ENCODE results near the gene ALPI. TPM values are rescaled to one million over a fixed set of nuclear protein-coding genes. Genes with fewer than 3 reads are reported as not detected.

Gene ALPI
- total and polyA plus RNA-seq, 10 of the 15 experiments (the other 5 are each of a cell fraction or from before 2014, with no cell fraction given) = not detected

DNA sequence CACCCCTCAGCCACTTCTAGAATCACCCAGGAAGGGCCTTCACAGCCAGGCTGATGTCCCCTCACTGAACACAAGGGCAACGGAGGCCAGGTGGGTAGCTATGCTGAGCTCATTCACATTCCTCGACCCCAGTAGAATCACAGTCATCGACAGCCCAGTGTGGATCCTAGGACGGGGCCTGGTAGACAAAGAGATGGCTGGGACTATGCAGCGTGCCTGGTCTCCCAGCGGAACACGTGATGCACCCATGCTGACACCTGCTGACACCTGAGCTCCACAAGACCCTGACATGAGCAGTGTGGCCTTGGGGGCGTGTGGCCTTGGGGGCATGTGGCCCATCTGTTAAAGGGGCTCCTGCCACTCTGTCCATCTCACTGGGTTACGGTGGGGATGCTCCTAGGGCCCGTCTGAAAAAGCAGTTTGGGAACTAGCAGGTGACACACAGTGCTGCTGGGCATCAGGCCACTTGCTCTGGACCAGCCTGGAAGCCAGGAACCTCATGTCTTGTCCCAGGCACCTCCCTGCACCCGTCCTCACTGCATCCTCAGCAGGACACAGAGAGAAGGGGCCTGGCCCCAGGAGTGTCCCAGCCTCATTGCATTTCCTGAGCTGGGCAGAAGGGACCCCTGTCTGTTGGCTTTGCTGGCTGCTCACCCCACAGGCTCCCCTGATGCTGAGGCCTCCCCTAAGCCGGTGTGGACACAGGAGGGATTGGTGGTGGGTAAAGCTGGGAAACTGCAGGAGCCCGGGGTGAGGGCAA is 22.0 kb downstream of the ALPI start:
- DNase-seq (ENCODE audit: low read depth, low spot score) (no peak), FAIRE-seq (no peak), ATAC-seq (no peak)
- TF ChIP-seq, protein P1, sequence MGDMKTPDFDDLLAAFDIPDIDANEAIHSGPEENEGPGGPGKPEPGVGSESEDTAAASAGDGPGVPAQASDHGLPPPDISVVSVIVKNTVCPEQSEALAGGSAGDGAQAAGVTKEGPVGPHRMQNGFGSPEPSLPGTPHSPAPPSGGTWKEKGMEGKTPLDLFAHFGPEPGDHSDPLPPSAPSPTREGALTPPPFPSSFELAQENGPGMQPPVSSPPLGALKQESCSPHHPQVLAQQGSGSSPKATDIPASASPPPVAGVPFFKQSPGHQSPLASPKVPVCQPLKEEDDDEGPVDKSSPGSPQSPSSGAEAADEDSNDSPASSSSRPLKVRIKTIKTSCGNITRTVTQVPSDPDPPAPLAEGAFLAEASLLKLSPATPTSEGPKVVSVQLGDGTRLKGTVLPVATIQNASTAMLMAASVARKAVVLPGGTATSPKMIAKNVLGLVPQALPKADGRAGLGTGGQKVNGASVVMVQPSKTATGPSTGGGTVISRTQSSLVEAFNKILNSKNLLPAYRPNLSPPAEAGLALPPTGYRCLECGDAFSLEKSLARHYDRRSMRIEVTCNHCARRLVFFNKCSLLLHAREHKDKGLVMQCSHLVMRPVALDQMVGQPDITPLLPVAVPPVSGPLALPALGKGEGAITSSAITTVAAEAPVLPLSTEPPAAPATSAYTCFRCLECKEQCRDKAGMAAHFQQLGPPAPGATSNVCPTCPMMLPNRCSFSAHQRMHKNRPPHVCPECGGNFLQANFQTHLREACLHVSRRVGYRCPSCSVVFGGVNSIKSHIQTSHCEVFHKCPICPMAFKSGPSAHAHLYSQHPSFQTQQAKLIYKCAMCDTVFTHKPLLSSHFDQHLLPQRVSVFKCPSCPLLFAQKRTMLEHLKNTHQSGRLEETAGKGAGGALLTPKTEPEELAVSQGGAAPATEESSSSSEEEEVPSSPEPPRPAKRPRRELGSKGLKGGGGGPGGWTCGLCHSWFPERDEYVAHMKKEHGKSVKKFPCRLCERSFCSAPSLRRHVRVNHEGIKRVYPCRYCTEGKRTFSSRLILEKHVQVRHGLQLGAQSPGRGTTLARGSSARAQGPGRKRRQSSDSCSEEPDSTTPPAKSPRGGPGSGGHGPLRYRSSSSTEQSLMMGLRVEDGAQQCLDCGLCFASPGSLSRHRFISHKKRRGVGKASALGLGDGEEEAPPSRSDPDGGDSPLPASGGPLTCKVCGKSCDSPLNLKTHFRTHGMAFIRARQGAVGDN (IDR thresholded peaks at IDR 0.05) = no peak
- TF ChIP-seq, protein P2, sequence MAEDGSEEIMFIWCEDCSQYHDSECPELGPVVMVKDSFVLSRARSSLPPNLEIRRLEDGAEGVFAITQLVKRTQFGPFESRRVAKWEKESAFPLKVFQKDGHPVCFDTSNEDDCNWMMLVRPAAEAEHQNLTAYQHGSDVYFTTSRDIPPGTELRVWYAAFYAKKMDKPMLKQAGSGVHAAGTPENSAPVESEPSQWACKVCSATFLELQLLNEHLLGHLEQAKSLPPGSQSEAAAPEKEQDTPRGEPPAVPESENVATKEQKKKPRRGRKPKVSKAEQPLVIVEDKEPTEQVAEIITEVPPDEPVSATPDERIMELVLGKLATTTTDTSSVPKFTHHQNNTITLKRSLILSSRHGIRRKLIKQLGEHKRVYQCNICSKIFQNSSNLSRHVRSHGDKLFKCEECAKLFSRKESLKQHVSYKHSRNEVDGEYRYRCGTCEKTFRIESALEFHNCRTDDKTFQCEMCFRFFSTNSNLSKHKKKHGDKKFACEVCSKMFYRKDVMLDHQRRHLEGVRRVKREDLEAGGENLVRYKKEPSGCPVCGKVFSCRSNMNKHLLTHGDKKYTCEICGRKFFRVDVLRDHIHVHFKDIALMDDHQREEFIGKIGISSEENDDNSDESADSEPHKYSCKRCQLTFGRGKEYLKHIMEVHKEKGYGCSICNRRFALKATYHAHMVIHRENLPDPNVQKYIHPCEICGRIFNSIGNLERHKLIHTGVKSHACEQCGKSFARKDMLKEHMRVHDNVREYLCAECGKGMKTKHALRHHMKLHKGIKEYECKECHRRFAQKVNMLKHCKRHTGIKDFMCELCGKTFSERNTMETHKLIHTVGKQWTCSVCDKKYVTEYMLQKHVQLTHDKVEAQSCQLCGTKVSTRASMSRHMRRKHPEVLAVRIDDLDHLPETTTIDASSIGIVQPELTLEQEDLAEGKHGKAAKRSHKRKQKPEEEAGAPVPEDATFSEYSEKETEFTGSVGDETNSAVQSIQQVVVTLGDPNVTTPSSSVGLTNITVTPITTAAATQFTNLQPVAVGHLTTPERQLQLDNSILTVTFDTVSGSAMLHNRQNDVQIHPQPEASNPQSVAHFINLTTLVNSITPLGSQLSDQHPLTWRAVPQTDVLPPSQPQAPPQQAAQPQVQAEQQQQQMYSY (CRISPR knock-in tag; IDR thresholded peaks at IDR 0.05) = no peak
- TF ChIP-seq SUPT20H (IDR thresholded peaks at IDR 0.05; ENCODE audit: borderline replicate concordance, control insufficient read depth, low read depth, low read length) (no peak), ZNF24 (IDR thresholded peaks at IDR 0.05) (no peak)
- TF ChIP-seq, protein P3, sequence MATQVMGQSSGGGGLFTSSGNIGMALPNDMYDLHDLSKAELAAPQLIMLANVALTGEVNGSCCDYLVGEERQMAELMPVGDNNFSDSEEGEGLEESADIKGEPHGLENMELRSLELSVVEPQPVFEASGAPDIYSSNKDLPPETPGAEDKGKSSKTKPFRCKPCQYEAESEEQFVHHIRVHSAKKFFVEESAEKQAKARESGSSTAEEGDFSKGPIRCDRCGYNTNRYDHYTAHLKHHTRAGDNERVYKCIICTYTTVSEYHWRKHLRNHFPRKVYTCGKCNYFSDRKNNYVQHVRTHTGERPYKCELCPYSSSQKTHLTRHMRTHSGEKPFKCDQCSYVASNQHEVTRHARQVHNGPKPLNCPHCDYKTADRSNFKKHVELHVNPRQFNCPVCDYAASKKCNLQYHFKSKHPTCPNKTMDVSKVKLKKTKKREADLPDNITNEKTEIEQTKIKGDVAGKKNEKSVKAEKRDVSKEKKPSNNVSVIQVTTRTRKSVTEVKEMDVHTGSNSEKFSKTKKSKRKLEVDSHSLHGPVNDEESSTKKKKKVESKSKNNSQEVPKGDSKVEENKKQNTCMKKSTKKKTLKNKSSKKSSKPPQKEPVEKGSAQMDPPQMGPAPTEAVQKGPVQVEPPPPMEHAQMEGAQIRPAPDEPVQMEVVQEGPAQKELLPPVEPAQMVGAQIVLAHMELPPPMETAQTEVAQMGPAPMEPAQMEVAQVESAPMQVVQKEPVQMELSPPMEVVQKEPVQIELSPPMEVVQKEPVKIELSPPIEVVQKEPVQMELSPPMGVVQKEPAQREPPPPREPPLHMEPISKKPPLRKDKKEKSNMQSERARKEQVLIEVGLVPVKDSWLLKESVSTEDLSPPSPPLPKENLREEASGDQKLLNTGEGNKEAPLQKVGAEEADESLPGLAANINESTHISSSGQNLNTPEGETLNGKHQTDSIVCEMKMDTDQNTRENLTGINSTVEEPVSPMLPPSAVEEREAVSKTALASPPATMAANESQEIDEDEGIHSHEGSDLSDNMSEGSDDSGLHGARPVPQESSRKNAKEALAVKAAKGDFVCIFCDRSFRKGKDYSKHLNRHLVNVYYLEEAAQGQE (IDR thresholded peaks at IDR 0.05; ENCODE audit: low read depth, low read length) = no peak
- no peaks in the 10 kb centered on the region for H3K36me3 ChIP-seq (ENCODE audit: control insufficient read depth in 2 of 2, insufficient read depth in 2 of 2, low read length in 1 of 2)
- no peaks in the 10 kb centered on the region for H4K20me1 ChIP-seq (ENCODE audit: control insufficient read depth, insufficient read depth)
- no peak overlapping the region for H3K9ac ChIP-seq (ENCODE audit: control insufficient read depth, insufficient read depth, low read length)
- 16% methylated on average over 13 of the region's 13 CpGs for WGBS (ENCODE audit: insufficient coverage, insufficient replicate concordance, low lambda C conversion rate, missing lambda C conversion rate)
- no peak overlapping the region for H3K27ac ChIP-seq (ENCODE audit: control insufficient read depth, insufficient read depth)
- ChIA-PET RAD21 (ENCODE audit: unreplicated experiment) (no interaction called here), CTCF (no interaction called here), POLR2A (no interaction called here), SMC1A (ENCODE audit: uncharacterized antibody, unreplicated experiment) (interaction anchor here (0.6 kb wide), 1 partner anchor 80 kb away, joined by 3 read pairs; no protein-coding TSS in a partner anchor)
- in situ Hi-C loops (cut with MboI) = no loop called here
- no peaks in the 10 kb centered on the region for H3K4me1 ChIP-seq (ENCODE audit: control insufficient read depth, insufficient read depth, low read length)
- peaks cover 0 to 3% of the 10 kb centered on the region in 2 experiments; a peak in 1 of 4 replicates for H3K27me3 ChIP-seq (replicated peaks in 1 of 2; ENCODE audit: control insufficient read depth in 2 of 2, insufficient read depth in 2 of 2, low read length in 1 of 2)
- BruUV-seq (replicated peaks) = no TSS peak
- H3K9me3 ChIP-seq (replicated peaks; ENCODE audit: control insufficient read depth, insufficient read depth, low read length) = no peaks in the 10 kb centered on the region
- no peak overlapping the region for H3K4me3 ChIP-seq
- H3K4me2 ChIP-seq (ENCODE audit: control insufficient read depth, insufficient read depth) = no peak overlapping the region
- intact Hi-C loops (cut with micrococcal nuclease; ENCODE audit: unreplicated experiment) = no loop called here
- H3K79me2 ChIP-seq (ENCODE audit: control insufficient read depth, insufficient read depth, low read length) = no peaks in the 10 kb centered on the region
- no peak overlapping the region for H2AFZ ChIP-seq (ENCODE audit: control insufficient read depth, low read depth, low read length)
